K562 (cell line): ENCODE measurements around the gene ESPL1. TPM values are rescaled to one million over a fixed set of nuclear protein-coding genes. Genes with fewer than 3 reads are reported as not detected.

Experiments
- ATAC-seq: fragments of 200-7000 bp; cut with Tn5 transposase; 3 replicates; pipeline ENCODE4 v1.9.1; 2020; ENCODE audit warnings: moderate library complexity
- BruUV-seq: library from RNA; stranded (reverse); fragments of 400-500 nt; replicated peaks from 2 replicates; lab custom pipeline; 2021; lab: Mats Ljungman, UMichigan
- CTCF ChIA-PET: fragments of 300-600 bp; formaldehyde crosslinking; extraction: SDS; loops from one replicate; lab custom pipeline; 2021; ENCODE audit warnings: low intra/inter-chr PET ratio; lab: Yijun Ruan, JAX
- POLR2A ChIA-PET: fragments of 300-600, 350-650 bp; sonication (Branson Sonifier 250); formaldehyde crosslinking; extraction: SDS; loops from one replicate; lab custom pipeline; 2021; ENCODE audit warnings: antibody characterized with exemption, inconsistent platforms; lab: Yijun Ruan, JAX
- DNase-seq, 4 experiments: peaks; one replicate each; pipeline versions ENCODE4 v3.0.0 to v3.0.0-alpha.2; 2011 to 2018; ENCODE audit warnings: low spot score in 3 of 4, mixed read lengths in 3 of 4; ENCODE audit errors: extremely low read depth in 1 of 4
- FAIRE-seq: peaks from 2 replicates; lab custom pipeline; 2011; peaks lifted over from hg19 to GRCh38; lab: Jason Lieb, UNC
- H2AFZ ChIP-seq: 2 replicates; pipeline ENCODE4 v1.6.0; 2011; ENCODE audit warnings: low read depth, low read length, control low read depth, inconsistent platforms
- H3K27ac ChIP-seq: fragments of 200-600 bp; 3 replicates; pipeline ENCODE4 v1.8.0; 2011; ENCODE audit warnings: low read depth, mild to moderate bottlenecking, control low read depth, inconsistent platforms, low read length, moderate library complexity, mixed read lengths; ENCODE audit errors: extremely low read depth
- H3K27me3 ChIP-seq, 2 experiments: fragments of 300-600 bp in 1 of 2; 2 replicates in 1 of 2; 3 replicates in 1 of 2; pipeline versions ENCODE4 v1.6.0 to v1.8.0; 2011; ENCODE audit warnings: inconsistent platforms in 2 of 2, low read length in 2 of 2, mild to moderate bottlenecking in 1 of 2, mixed read lengths in 1 of 2, moderate library complexity in 1 of 2; ENCODE audit not compliant: control insufficient read depth in 2 of 2, insufficient read depth in 2 of 2
- H3K36me3 ChIP-seq: fragments of 300-600 bp; 3 replicates; pipeline ENCODE4 v1.8.0; 2011; ENCODE audit warnings: mild to moderate bottlenecking, low read length, inconsistent platforms; ENCODE audit not compliant: control insufficient read depth, insufficient read depth
- H3K4me1 ChIP-seq, 2 experiments: fragments of 200-600 bp in 1 of 2; replicated peaks in 1 of 2; 2 replicates in 1 of 2; 3 replicates in 1 of 2; pipeline versions ENCODE4 v1.5.1 to v1.8.0; 2011; ENCODE audit warnings: inconsistent platforms in 2 of 2, low read length in 2 of 2, mild to moderate bottlenecking in 1 of 2, mixed read lengths in 1 of 2, moderate library complexity in 1 of 2; ENCODE audit not compliant: control insufficient read depth in 2 of 2, insufficient read depth in 2 of 2
- H3K4me2 ChIP-seq: 2 replicates; pipeline ENCODE4 v1.6.1; 2011; ENCODE audit warnings: low read length, control low read depth, inconsistent platforms, mixed read lengths; ENCODE audit not compliant: insufficient read depth
- H3K4me3 ChIP-seq: fragments of 200-600 bp; sonication (generic), shearing (Covaris generic); 2 replicates; pipeline ENCODE4 v1.5.1; 2016; ENCODE audit warnings: control low read depth, inconsistent platforms
- H3K79me2 ChIP-seq: fragments of 200-600 bp; 3 replicates; pipeline ENCODE4 v1.8.0; 2011; ENCODE audit warnings: low read length, inconsistent platforms; ENCODE audit not compliant: control insufficient read depth, insufficient read depth
- H3K9ac ChIP-seq, 2 experiments: 2 replicates each; pipeline versions ENCODE4 v1.6.0 to v1.6.1; 2011; ENCODE audit warnings: low read depth in 2 of 2, low read length in 2 of 2, control low read depth in 1 of 2, inconsistent platforms in 1 of 2, mild to moderate bottlenecking in 1 of 2, mixed read lengths in 1 of 2; ENCODE audit not compliant: insufficient read depth in 1 of 2
- H3K9me1 ChIP-seq: one replicate; pipeline ENCODE4 v1.6.0; 2011; ENCODE audit warnings: inconsistent platforms, mild to moderate bottlenecking, low read length, moderate library complexity; ENCODE audit not compliant: control insufficient read depth, insufficient read depth
- H3K9me3 ChIP-seq: replicated peaks from 2 replicates; pipeline ENCODE4 v1.5.1; 2011; ENCODE audit warnings: low read depth, low read length, inconsistent platforms; ENCODE audit not compliant: control insufficient read depth, insufficient read depth
- H4K20me1 ChIP-seq: replicated peaks from 2 replicates; pipeline ENCODE4 v1.6.1; 2011; ENCODE audit warnings: low read length, inconsistent platforms, mixed read lengths; ENCODE audit not compliant: control insufficient read depth, insufficient read depth
- GTF3C2 ChIP-seq: IDR thresholded peaks from 3 replicates; pipeline ENCODE4 v1.6.1; 2011; ENCODE audit warnings: borderline replicate concordance, mild to moderate bottlenecking, moderate library complexity; ENCODE audit not compliant: insufficient read length; ENCODE audit errors: extremely low read depth
- HDGF ChIP-seq: fragments of 450-650 bp; IDR thresholded peaks from 2 replicates; pipeline ENCODE4 v1.6.1; 2016
- NCOR1 ChIP-seq: fragments of 450-650 bp; IDR thresholded peaks from 2 replicates; pipeline ENCODE4 v1.6.1; 2016; ENCODE audit warnings: mild to moderate bottlenecking, moderate library complexity
- SETDB1 ChIP-seq: IDR thresholded peaks from one replicate; pipeline ENCODE4 v1.6.1; 2012; ENCODE audit warnings: low read length, control low read depth, inconsistent platforms
- SUPT5H ChIP-seq: fragments of 450-650 bp; IDR thresholded peaks from 2 replicates; pipeline ENCODE4 v1.6.1; 2016
- U2AF1 ChIP-seq: fragments of 200-400 bp; formaldehyde crosslinking; optimal IDR thresholded peaks from 2 replicates; pipeline ENCODE3; 2017; ENCODE audit warnings: mild to moderate bottlenecking, low read depth, low read length, moderate library complexity
- ZBTB12 ChIP-seq: fragments of 250-450 bp; sonication (Bioruptor Pico); IDR thresholded peaks from 2 replicates; pipeline ENCODE4 v1.4.0; 2020
- ZC3H4 ChIP-seq: sonication (generic); formaldehyde crosslinking; IDR thresholded peaks from 2 replicates; pipeline ENCODE4 v1.9.0; 2021; ENCODE audit warnings: missing genetic modification reagents, borderline replicate concordance
- ZNF280A ChIP-seq: fragments of 450-650 bp; IDR thresholded peaks from 2 replicates; pipeline ENCODE4 v1.6.1; 2018; ENCODE audit warnings: mild to moderate bottlenecking, low read depth; ENCODE audit not compliant: partially characterized antibody
- ZNF316 ChIP-seq: fragments of 450-650 bp; IDR thresholded peaks from 2 replicates; pipeline ENCODE4 v1.6.1; 2016
- ZNF589 ChIP-seq: fragments of 200-800 bp; sonication (Bioruptor generic); IDR thresholded peaks from 2 replicates; pipeline ENCODE4 v1.6.1; 2016; ENCODE audit warnings: low read depth, missing genetic modification characterization, missing compliant biosample characterization
- ZNF830 ChIP-seq: fragments of 250-450 bp; sonication (Bioruptor Pico); IDR thresholded peaks from 2 replicates; pipeline ENCODE4 v1.5.0; 2021; ENCODE audit warnings: mild to moderate bottlenecking
- WGBS: fragments of 100-300 bp; shearing (Covaris generic); methylation state at CpG from one replicate; pipeline ENCODE4 v1.1.6; 2016; ENCODE audit warnings: low coverage, mixed read lengths; ENCODE audit not compliant: insufficient coverage; ENCODE audit errors: missing lambda C conversion rate; 5-methylcytosine and 5-hydroxymethylcytosine counted together
- in situ Hi-C: fragments of 300-500 bp; cut with MboI; formaldehyde crosslinking; loops from 4 replicates; pipeline ENCODE4 v1.15.0; 2018; ENCODE audit warnings: inconsistent platforms, mixed read lengths
- intact Hi-C: fragments of 100-400 bp; cut with micrococcal nuclease; formaldehyde crosslinking; loops from 2 replicates; pipeline ENCODE4 v1.14.2; 2022
- polyA plus RNA-seq, 8 experiments: library from polyadenylated mRNA; depleted of rRNA in 4 of 8; stranded (reverse) in 5 of 8; unstranded in 3 of 8; fragments of >200 nt; fragmentation: Nextera tagmentation in 2 of 8; fragmentation: Illumina TruSeq in 1 of 8; extraction: Ambion mirVana in 2 of 8; extraction: Trizol in 1 of 8; gene quantifications; 2 replicates each; pipeline versions ENCODE4 v1.2.1 to v1.2.3, GENCODE V29; 2011 to 2014; ENCODE audit warnings: inconsistent platforms in 1 of 8, missing spikeins in 1 of 8
- total RNA-seq, 7 experiments: library from RNA; depleted of rRNA in 6 of 7; stranded (reverse); fragments of >200 nt in 6 of 7; fragmentation: Illumina TruSeq in 2 of 7; extraction: Trizol in 2 of 7; gene quantifications; 2 replicates each; pipeline versions ENCODE4 v1.2.1 to v1.2.3, GENCODE V29; 2011 to 2021; ENCODE audit warnings: low replicate concordance in 1 of 7

ESPL1 gene
- total and polyA plus RNA-seq, 9 of the 15 experiments (the other 6 are each of a cell fraction or from before 2014, with no cell fraction given) = 1.2 to 55.0 (median 18.7) TPM

GRCh38 chr12:53279283-53279869, 11.3 kb downstream of the ESPL1 start:
- POLR2A ChIA-PET = interaction anchor here (0.6 to 3.2 kb wide), 5 partner anchors 12 to 269 kb away, joined by 3 to 22 read pairs (median 3); partner anchors contain the start of gene ESPL1
- in situ Hi-C loops = no loop called here

More at GRCh38 chr12:53279283-53279869, 11.3 kb downstream of the ESPL1 start:
- no peak overlapping the region for H3K4me3 ChIP-seq
- H3K79me2 ChIP-seq = no peaks in the 10 kb centered on the region
- no peaks in the 10 kb centered on the region; the same call in 1 of the 2 replicates for H4K20me1 ChIP-seq
- intact Hi-C loops = no loop called here
- H3K9me1 ChIP-seq = no peaks in the 10 kb centered on the region
- no TSS peak for BruUV-seq
- CTCF ChIA-PET = no interaction called here
- no peak overlapping the region for H3K27ac ChIP-seq
- WGBS = 68% methylated on average over 3 of the region's 3 CpGs
- no peak for ATAC-seq
- peak overlapping the region in 1 of 2 experiments; percentile 65; a peak in 1 of 4 replicates for H3K9ac ChIP-seq
- no peak overlapping the region for H3K4me2 ChIP-seq
- TF ChIP-seq HDGF (no peak), SUPT5H (no peak), U2AF1 (no peak), GTF3C2 (no peak), ZBTB12 (CRISPR knock-in tag) (no peak), ZC3H4 (CRISPR knock-in tag) (no peak), ZNF589 (CRISPR knock-in tag) (no peak), SETDB1 (no peak), ZNF316 (no peak), NCOR1 (no peak), ZNF280A (no peak), ZNF830 (CRISPR knock-in tag) (no peak)
- no peaks in the 10 kb centered on the region for H3K9me3 ChIP-seq
- no peak for FAIRE-seq
- DNase-seq = no peak
- H2AFZ ChIP-seq = no peak overlapping the region
- no peaks in the 10 kb centered on the region for H3K27me3 ChIP-seq
- H3K4me1 ChIP-seq = no peaks in the 10 kb centered on the region
- peaks cover 93% of the 10 kb centered on the region for H3K36me3 ChIP-seq
